Prostate gland (tissue), 2 donors: ENCODE results near the gene MSL1. TPM values are rescaled to one million over a fixed set of nuclear protein-coding genes. Genes with fewer than 3 reads are reported as not detected.
A peak's percentile ranks its signal among the peaks of the same experiment; 100 is the strongest.

Source experiments
- DNase-seq: peaks from one replicate; pipeline ENCODE4 v3.0.0-alpha.2; 2019; ENCODE audit warnings: low spot score
- H3K27ac ChIP-seq, 2 donors: fragments of 200-600 bp; sonication (generic); 2 replicates each; pipeline ENCODE4 v1.5.1; 2017 to 2019
- H3K27me3 ChIP-seq: fragments of 200-600 bp; sonication (generic); replicated peaks from 2 replicates; pipeline ENCODE4 v1.5.1; 2019; ENCODE audit not compliant: insufficient read depth
- H3K36me3 ChIP-seq, 2 donors: fragments of 200-600 bp; sonication (generic); 1 replicate in 1 of 2; 2 replicates in 1 of 2; pipeline versions ENCODE4 v1.5.1 to v1.8.1; 2017 to 2019
- H3K4me1 ChIP-seq: fragments of 200-600 bp; sonication (generic); replicated peaks from 2 replicates; pipeline ENCODE4 v1.5.1; 2019
- H3K4me3 ChIP-seq, 2 donors: fragments of 200-600 bp; sonication (generic); 2 replicates each; pipeline ENCODE4 v1.5.1; 2017 to 2019
- H3K9me3 ChIP-seq: fragments of 200-600 bp; sonication (generic); 2 replicates; pipeline ENCODE4 v1.5.1; 2017
- CTCF ChIP-seq, 4 experiments: fragments of 200-600 bp in 2 of 4; fragments of 450-650 bp in 2 of 4; sonication (generic) in 2 of 4; IDR thresholded peaks; 1 replicate in 3 of 4; 2 replicates in 1 of 4; pipeline ENCODE4 v1.5.1; 2016 to 2019; ENCODE audit warnings: antibody characterized with exemption in 4 of 4, mild to moderate bottlenecking in 2 of 4, moderate library complexity in 2 of 4
- POLR2A ChIP-seq: fragments of 450-650 bp; IDR thresholded peaks from one replicate; pipeline ENCODE4 v1.6.1; 2016; ENCODE audit warnings: antibody characterized with exemption, mild to moderate bottlenecking
- POLR2AphosphoS5 ChIP-seq: sonication (generic); formaldehyde crosslinking; IDR thresholded peaks from one replicate; pipeline ENCODE4 v1.6.1; 2017; ENCODE audit warnings: antibody characterized with exemption
- WGBS: methylation state at CpG from one replicate; pipeline ENCODE4 v1.1.5; 2018; 5-methylcytosine and 5-hydroxymethylcytosine counted together
- intact Hi-C: fragments of 100-400 bp; cut with DNase I; formaldehyde crosslinking; loops from one replicate; pipeline ENCODE4 v1.14.2; 2022
- total RNA-seq, 2 donors: library from RNA; depleted of rRNA; stranded (reverse); fragments of >200 nt; gene quantifications; one replicate each; pipeline ENCODE4 v1.1.0, GENCODE V29; 2016

The MSL1 gene
- total RNA-seq, 2 donors from 2014 or later: 77.0 to 112 TPM

DNA sequence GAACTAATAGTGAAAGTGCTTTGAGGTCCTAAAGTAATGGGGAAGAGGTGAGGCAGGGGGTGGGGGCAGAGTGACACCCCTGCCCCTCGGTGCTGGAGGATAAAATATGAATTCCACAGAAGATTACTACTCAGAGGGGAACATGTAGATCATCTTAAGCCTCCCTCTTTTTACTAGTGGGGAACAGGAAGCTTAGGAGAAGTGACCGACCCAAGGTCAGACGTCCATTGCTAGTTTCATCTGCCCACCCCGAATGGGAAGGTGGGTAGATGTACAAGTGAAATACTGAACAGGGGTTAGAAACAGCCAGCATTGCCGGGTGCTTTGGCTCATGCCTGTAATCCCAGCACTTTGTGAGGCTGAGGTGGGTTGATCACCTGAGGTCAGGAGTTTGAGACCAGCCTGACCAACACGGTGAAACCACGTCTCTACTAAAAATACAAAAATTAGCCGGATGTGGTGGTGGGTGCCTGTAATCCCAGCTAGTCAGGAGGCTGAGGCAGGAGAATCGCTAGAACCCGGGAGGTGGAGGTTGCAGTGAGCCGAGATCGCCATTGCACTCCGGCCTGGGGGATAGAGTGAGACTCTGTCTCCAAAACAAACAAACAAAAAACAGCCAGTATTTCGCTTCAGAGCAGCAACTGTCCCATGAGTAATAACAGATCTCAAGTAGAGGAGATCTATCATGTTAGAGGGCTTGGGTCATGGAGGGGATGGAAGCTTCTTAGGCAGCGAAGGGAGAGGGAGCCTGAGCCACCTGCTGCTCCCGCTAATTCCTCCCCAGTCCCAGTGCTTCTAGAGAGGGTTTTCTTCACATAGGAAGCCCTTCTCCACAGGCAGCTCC is 20.2 kb upstream of the MSL1 start:
- peaks cover 0 to 3% of the 10 kb centered on the region in 2 donors for H3K36me3 ChIP-seq
- H3K4me3 ChIP-seq: no peak overlapping the region
- H3K27ac ChIP-seq: peak overlapping the region; percentile 88 to 95
- TF ChIP-seq CTCF (IDR thresholded peaks at IDR 0.05): no peak
- intact Hi-C loops: no loop called here
- H3K27me3 ChIP-seq: no peaks in the 10 kb centered on the region
- H3K4me1 ChIP-seq: no peaks in the 10 kb centered on the region
- WGBS: 77% methylated on average over 16 of the region's 16 CpGs
- DNase-seq: no peak
- H3K9me3 ChIP-seq: no peaks in the 10 kb centered on the region

DNA sequence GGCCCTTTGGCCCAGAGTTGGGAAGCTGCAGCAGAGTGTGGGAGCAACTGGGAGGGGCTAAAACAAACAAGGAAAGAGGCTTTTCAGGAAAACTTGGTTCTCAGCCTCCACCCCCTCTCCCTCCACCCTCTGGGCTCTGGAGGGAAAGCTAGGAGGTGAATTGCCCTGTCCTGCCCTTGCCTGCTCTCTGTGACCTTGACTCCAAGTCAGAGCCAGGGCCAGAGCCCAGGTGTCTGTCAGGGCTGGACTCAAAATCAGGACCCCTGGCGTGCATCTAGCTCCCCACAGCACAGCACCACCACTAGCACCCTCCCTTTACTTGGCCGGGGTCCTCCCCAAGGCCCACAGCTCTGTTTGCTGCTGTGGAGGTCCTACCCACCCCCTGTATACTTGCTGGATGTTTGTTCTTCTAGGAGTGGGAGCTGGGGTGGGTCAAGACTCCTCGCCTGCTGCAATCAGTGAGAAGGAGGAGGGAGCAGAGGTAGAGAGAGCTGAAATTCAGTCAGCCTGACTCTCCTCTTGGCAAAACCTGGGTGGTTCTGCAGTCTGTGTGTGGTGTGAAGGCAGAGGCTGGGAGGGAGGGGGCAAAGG is 18.6 kb upstream of the MSL1 start:
- H3K27ac ChIP-seq: peak overlapping the region; percentile 88 to 97
- no peak overlapping the region for H3K4me3 ChIP-seq
- no peaks in the 10 kb centered on the region for H3K27me3 ChIP-seq
- DNase-seq: no peak
- H3K36me3 ChIP-seq: no peaks in the 10 kb centered on the region
- TF ChIP-seq POLR2AphosphoS5: no peak
- no peak for TF ChIP-seq CTCF (IDR thresholded peaks at IDR 0.05)
- TF ChIP-seq POLR2A: no peak
- H3K9me3 ChIP-seq: no peaks in the 10 kb centered on the region
- intact Hi-C loops: no loop called here
- 40% methylated on average over 3 of the region's 3 CpGs for WGBS
- H3K4me1 ChIP-seq: peaks cover 6% of the 10 kb centered on the region

- Histone ChIP-seq H3K36me3 (no peaks in the 10 kb centered on the region), H3K27me3 (no peaks in the 10 kb centered on the region), H3K4me3 (no peak overlapping the region), H3K4me1 (peaks cover 10% of the 10 kb centered on the region), H3K27ac (peak overlapping the region; percentile 88 to 97), H3K9me3 (no peaks in the 10 kb centered on the region)
- intact Hi-C loops: no loop called here
- WGBS: 41% methylated on average over 2 of the region's 2 CpGs
- TF ChIP-seq CTCF (IDR thresholded peaks at IDR 0.05): no peak
- no peak for TF ChIP-seq POLR2A
- no peak for TF ChIP-seq POLR2AphosphoS5
- DNase-seq: no peak
These were observed 18.1 kb upstream of the MSL1 start for GRCh38 chr17:40103688-40104087.

- peaks cover 15% of the 10 kb centered on the region for H3K4me1 ChIP-seq
- peak overlapping the region; percentile 88 to 97 for H3K27ac ChIP-seq
- H3K27me3 ChIP-seq: no peaks in the 10 kb centered on the region
- intact Hi-C loops: no loop called here
- WGBS: 35% methylated on average over 3 of the region's 3 CpGs
- DNase-seq: peak; percentile 54
- H3K36me3 ChIP-seq: no peaks in the 10 kb centered on the region
- TF ChIP-seq POLR2A: peak; percentile 46
- TF ChIP-seq POLR2AphosphoS5: peak; percentile 37
- peak in 1 of 4 experiments; percentile 6 for TF ChIP-seq CTCF (IDR thresholded peaks at IDR 0.05)
- H3K9me3 ChIP-seq: no peaks in the 10 kb centered on the region
- no peak overlapping the region for H3K4me3 ChIP-seq
These were observed 16.9 kb upstream of the MSL1 start for GRCh38 chr17:40104594-40105486.
